ENCODE measurements around the gene COQ10B.

GRCh38 chr2:197499594-197500502, 46.5 kb downstream of the COQ10B start, which contains the start of the genes HSPD1 and HSPE1:
- TF ChIP-seq, protein P1, sequence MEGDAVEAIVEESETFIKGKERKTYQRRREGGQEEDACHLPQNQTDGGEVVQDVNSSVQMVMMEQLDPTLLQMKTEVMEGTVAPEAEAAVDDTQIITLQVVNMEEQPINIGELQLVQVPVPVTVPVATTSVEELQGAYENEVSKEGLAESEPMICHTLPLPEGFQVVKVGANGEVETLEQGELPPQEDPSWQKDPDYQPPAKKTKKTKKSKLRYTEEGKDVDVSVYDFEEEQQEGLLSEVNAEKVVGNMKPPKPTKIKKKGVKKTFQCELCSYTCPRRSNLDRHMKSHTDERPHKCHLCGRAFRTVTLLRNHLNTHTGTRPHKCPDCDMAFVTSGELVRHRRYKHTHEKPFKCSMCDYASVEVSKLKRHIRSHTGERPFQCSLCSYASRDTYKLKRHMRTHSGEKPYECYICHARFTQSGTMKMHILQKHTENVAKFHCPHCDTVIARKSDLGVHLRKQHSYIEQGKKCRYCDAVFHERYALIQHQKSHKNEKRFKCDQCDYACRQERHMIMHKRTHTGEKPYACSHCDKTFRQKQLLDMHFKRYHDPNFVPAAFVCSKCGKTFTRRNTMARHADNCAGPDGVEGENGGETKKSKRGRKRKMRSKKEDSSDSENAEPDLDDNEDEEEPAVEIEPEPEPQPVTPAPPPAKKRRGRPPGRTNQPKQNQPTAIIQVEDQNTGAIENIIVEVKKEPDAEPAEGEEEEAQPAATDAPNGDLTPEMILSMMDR (IDR thresholded peaks at IDR 0.05), result peak in 2 of 3 donors; percentile 10 to 37
- TF ChIP-seq EP300 (IDR thresholded peaks at IDR 0.05), result peak; percentile 84

Data from ovary (tissue), 3 donors.